HG03439 (cell line): Measurements from ENCODE around the gene MED27.

Experiments used
- ATAC-seq: cut with Tn5 transposase; IDR thresholded peaks from one replicate; pipeline ENCODE4 v1.9.1; 2021; ENCODE audit warnings: mild to moderate bottlenecking, moderate library complexity; ENCODE audit not compliant: unreplicated experiment

MED27 gene

DNA sequence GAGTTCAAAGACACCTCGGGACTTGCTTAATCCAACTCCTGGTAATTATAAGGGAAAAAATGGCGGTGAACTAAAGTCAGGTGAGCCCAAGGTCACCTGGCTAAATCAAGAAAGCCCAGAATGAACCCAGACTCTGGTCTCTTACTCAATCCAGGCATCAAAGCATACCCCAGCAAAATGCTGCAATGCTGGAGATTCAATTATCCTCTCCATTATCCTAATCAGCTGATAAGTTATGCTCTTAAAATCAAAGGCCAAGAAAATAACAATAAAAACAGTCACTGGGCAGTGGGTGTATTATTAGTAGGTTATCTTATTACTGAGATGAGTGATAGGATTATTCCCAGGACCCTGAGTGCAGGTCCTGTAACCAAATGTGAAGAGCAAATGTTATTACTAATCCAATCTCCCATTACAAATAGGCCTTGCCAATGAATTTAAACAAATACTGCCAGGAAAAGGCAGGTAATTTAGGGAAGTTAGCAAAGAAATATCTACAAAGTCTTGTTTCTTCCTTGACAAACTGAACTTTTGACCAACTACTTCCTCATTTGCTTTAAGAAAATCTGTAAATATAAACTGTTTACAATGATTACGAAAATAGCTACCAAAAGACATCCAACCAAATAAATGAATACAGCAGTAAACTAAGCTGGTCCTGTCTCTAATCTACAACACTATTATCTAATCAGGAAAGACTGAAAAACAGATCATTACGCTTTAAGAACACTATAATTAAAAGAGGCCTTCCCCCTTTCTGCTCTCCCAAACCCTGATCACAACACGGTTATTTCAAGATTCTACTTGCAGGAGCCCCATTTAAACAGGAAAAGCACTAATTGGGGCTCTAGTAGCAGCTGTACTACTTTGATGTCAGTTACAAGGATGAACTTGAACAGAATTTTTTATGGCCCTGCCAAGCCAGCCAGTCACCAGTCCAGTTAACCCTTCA lies 103.2 kb downstream of the MED27 start:
- no peak for ATAC-seq

DNA sequence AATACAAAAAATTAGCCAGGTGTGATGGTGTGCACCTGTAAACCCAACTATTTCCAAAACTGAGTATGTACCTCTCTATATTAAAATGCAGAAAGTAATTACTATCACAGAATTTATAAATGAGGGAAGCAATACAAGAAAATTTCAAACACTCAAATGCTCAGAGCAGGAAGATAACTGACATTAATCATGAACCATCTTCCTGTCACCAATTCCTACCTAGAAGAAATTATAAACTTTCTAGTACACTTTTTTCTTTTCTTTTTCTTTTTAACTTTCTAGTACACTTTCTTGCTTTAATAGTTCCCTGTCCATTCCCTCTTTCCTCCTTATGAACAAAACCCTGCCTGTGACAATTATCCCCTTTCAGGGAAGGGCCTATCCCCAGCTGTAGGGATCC lies 106.8 kb downstream of the MED27 start:
- ATAC-seq: no peak

DNA sequence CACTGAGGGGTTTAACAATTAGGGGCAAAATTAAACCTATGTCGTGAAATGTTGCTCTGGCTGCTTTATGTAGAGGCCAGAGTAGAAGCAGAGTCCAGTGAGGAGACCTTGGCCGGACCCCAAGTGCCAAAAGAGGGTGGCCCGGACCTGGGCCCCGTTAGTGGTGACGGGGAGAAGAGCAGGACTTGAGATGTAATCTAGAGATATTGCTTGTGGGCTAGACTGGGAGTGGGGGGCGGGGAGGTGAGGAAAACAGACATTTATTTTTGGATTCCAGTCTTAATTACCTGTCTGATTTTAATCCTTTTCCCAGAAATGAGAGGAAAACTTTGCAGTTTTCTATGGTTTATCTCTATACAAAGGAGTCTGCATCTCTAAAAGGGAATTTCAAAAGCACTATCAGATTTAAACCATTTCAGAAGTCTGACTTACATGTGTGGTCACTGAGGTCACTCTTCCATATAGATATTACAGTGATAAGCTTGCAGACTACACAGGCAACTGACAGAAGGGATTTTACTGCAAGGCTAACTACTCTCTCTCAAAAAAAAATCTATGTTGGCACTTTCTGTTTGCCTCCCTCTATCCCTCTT lies 108.1 kb downstream of the MED27 start:
- ATAC-seq: no peak

DNA sequence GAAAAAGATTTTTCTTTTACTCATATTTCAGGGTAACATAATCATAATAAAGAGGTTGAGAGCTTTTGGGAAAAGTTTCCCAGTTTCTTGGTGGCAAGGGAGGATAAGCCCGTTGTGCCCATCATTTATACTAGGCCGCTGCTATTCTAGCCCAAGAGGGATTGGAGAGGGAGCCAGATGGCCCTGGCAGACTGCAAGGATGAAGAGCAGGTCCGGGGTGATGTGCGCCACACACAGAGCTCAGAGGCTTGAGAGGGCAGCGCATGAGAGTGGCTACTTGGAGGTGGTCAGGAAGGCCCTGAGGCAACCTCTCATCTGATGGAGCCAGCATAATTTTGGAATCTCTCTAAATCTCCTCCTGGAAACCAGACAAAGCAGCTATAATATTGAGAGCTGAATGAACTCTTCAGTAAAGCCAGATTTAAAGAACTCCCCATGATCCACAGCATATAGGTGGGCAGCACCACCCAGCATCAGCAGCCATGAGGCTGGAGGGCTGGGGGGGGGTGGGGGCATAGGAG lies 110.1 kb downstream of the MED27 start:
- no peak for ATAC-seq

DNA sequence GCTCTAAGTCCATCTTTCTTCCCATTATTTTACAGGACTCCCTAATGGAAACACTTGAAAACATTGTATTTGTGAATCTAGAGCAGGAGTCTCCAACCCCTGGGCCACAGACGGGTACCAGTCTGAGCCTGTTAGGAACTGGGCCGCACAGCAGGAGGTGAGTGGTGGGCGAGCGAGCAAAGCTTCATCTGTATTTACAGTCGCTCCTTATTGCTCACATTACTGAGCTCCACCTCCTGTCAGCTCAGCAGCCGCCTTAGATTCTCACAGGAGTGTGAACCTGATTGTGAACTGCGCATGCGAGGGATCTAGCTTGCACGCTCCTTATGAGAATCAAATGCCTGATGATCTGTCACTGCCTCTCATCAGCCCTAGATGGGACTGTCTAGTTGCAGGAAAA lies 111.0 kb downstream of the MED27 start:
- ATAC-seq: no peak

DNA sequence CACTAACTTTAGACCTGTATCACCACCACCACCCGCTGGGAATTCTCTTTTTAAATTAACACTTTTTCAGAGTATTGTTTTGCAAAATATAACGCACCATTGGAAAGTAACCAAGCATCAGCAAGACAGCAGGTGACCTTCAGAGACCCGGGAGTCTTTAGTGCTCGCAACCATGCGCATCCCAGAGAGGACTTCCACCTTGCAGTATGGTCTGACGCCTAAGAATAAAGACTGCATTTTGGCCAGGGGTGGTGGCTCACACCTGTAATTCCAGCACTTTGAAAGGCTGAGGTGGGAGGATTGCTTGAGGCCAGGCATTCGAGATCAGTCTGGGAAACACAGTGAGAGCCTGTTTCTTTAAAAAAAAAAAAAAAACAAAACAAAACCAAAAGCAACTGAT lies 113.8 kb downstream of the MED27 start:
- ATAC-seq: no peak

DNA sequence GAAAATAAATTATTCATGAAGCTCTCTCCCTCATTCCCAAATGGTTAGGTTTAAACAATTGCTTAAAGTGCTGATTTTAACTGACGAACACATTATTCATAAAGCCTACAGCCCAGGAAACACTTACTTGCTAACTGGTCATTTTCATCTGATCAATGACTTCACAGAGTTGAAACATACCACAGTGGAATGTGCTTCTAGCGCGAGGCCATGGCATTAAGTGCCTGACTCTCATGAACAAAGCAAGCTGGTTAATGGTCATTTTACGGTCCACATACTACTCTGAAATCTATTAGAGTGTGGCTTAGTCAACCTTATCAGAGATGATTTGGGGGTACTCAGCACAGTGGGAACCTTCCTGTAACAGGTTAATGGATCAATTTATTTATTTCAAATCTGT lies 114.6 kb downstream of the MED27 start:
- no peak for ATAC-seq

DNA sequence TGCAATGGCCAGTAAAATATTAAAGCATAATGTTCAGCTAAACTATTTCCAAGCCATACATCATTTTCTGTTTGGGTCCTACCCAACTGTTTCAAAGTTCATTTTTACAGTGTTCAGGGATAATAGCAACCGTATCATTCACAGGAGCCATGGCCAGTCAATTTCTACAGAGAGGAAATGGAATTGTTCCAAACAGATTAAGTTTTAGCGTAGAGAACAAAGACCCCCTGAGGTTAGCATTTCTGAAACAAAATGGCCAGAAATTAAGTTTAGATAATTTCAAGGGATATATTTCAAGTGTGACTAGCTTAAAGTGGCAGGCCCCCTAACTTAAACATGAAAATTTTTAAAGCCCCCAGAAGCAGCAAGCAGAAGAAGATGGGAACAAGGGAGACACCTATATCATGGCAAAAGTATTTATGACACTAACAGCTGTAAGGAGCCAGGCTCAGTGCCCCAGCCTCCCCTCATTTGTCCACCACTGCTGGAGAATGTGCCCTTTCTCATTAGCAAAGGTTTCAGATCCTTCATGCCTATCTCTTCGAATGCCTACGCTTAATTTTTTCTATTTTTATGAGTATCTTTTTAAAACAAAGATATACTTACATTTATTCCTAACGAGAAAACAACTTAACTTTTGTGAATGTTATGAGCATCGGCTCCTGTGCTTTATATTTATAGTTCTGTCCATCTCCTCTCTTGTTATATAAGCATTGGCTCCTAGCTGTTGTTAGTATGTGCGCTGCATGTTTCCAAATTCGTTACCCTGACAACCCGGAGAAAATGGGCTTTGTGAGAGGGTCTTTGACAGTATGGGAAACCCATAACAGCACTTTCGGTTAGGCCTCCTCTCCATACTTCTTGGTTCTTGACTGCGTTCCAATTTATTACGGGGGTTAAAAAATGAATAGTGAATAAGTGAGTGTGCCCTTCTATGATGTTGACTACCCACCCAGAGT lies 116.3 kb downstream of the MED27 start:
- ATAC-seq: no peak

DNA sequence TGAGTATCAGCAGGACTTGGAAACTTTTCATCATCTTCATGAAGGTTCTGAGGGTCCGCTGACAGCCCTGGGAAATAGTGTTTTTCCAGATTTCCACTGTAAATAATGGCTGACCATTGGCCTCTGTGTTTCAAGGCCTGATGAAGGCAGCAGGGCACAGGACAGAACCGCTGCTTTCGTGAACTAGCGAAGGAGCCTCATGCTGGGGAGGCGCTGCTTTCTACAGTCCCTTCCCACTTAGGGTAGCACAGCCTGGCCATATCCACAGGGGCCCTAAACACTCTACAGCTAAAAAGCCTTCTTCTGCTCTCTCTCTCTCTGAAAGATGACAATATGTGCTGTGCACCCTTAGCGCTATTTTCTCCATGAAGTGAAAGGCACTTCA lies 118.2 kb downstream of the MED27 start:
- ATAC-seq: no peak

DNA sequence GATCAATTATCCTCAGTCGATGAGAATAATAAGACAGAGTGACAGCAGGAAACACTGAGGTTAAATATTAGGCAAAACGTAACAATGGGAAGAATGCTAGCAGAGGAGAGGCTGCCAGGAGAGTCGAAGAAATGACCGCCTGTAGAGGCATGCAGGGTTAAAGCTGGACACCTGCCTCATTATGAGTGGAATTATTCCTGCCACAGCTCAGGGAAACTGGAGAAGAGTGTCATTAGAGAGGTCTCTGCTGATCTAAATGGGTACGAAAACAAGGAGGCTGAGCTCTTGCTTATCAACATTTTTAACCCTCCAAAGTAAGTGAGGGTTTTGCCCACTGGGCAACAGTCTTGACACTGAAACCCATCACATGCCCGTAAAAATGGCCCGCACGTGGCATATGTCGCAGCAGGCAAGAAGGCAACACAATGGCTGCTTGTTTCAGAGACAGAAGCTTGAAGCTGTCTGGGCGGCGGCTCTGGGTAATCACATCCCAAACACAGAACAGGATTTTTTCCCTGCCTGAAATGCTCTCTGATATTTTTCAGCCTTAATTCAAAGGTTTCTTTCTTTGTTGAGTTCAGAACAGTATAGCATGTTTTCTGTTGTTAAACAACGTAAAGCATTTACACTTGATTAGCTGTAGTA lies 118.7 kb downstream of the MED27 start:
- ATAC-seq: no peak

DNA sequence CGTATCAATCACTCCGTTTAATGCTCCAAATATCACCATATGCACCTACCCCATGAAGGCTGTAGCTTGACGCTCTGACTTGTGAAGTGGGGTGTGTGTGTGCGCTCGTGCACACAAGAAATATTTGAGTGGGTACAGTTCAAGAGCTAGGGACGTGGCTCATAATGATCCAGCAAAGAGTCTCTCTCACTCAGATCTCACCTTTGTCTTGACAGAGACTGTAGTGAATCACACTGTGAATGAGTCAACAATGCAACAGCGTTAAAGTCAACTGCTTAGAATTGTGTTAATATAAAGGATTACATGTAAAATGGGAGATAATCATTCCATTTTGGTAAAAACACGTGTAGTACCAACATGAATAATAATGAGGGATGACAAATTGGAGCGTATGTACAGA lies 119.4 kb downstream of the MED27 start:
- no peak for ATAC-seq

DNA sequence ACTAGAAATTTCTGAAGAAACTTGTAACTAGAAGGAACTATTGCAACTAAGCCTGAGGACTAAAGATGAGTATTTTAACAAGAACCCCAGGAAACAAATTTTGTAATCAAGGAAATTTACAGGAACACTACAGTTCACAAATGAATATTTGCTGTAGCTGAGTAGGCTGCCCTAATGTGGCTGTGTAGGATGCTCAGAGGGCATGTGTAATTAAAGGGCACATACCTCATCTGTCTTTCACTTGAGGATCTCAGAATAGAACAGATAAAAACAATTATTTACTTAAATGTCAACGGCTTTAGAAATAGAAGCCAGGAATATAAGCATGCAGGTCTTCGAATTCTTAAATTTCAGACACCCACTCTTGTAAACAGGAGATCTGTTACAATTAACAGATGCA lies 119.8 kb downstream of the MED27 start:
- no peak for ATAC-seq

DNA sequence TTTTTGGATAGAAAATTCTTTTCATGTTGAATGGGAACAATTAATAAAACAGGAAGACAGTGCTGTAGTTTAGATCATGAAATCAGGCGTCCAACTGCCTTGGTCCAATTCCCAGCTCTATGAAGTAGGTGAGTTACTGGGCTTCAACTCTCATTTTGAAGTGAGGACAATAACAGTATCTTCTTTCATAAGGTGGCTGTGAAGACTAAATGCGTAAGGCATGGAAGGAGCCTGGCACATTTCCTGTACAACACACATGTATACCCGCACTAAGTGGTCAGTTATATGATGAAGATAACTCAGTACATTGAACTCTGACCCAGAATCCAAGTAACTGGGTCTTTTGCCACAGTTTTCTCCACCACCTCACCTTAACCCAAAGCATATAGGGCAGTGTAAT lies 120.6 kb downstream of the MED27 start:
- no peak for ATAC-seq

DNA sequence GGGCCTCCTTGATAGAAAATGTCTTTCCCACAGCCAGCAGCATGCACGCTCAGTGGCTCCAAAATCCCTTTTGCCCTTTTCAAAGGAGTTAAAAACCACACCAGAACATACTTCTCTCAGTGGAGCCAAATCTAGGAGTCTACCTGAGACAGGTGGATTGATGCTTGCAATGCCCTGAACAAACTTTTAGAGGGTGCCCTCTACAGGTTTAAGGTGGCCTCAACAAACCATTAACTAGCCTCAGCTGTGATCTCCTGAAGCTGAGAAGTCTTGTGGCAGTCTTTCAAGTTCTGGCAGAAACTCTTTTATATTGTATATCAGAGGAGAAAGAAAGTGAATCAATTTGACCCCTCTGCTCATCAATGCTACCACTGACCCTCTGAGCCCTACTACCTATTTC lies 125.4 kb downstream of the MED27 start:
- no peak for ATAC-seq

DNA sequence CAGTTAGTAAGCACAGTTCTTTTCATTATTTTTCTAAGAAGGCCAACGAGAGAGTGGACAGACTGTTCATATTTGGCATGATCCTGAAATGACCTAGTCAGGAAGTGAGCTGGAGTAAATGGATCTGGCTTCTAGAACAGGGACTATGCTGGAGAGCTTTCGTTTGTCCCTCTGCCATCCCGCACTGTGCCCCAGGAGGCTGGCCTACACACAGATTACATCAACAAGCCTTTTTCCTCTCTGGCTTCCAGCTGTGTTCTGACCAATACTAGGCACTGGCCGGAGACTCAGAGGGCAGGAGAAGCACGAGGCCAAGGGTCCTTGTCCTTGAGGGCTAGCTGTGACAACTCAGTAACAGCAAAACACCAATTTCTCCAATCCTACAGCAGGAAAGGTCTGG lies 127.8 kb downstream of the MED27 start:
- no peak for ATAC-seq

DNA sequence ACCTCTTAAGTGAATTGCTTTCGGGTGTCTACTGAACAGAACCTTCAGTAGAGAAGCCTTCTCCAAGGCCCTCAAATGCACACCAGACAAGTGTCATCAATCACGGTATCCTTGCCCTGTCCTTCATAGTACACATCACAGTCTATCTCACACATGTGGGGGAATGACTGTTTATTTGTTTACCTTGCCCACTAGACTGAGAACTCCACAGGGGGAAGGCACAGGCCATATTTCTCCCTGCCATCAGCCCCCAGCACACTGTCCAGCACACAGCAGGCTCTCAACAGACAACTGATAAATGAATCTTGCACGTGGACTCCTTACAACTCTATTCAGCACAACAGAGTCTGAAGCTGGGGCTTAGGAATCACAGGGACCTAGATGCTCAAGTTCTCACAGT lies 128.5 kb downstream of the MED27 start:
- no peak for ATAC-seq

DNA sequence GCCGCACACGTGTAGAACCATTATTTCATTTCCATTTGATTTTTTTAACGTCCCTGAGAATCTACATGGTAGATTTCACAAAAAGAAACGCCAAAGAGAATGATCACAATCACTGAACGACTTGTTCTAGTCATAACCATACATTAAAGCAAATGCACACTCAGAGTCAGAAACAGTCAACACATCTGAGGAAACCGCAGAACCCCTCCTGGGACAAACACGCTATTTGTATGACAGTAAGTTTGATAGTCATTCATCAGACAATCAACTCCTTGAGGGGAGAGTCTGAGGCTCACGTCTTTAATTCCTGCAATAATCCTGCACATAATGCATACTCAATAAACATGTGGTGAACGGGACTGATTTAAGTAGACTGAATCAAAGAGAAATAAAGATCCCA lies 129.2 kb downstream of the MED27 start:
- ATAC-seq: no peak

DNA sequence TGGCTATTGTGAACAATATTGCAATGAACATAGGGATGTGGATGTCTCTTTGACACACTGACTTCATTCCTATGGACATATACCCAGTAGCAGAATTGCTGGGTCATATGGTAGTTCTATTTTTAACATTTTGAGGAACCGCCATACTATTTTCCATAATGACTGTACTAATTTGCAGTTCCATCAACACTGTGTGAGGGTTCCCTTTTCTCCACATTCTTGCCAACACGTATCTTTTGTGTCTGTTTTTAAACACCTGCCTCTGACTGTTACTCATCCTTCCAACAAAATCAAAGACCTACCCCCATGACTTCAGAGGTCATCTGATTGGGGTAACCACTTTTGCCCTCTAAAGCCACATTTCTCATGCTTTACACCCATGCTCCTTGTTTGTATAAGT lies 133.5 kb downstream of the MED27 start:
- no peak for ATAC-seq

DNA sequence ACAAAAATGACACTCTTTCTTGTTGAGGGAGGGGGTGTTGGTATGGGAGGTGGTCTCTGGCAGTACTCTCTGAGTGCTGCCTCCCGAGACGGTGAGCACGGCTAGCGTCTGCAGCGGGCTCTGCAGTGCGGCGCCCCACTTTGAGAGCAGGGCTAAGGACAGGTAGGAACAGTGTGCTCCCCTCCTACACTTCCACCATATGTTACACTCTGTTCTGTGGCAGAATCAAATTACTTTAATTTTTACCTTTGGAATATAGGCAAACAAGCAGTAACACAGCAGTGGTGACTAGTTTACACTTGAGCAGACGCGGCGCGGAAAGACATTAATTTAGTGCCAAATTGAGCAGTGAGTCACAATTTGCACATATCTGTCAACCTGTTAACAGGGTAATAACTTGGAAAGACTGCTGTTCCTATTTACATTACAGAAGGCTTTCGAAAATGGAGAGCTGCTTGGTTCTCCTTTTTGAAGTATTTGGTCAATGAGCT lies 136.3 kb downstream of the MED27 start:
- no peak for ATAC-seq

DNA sequence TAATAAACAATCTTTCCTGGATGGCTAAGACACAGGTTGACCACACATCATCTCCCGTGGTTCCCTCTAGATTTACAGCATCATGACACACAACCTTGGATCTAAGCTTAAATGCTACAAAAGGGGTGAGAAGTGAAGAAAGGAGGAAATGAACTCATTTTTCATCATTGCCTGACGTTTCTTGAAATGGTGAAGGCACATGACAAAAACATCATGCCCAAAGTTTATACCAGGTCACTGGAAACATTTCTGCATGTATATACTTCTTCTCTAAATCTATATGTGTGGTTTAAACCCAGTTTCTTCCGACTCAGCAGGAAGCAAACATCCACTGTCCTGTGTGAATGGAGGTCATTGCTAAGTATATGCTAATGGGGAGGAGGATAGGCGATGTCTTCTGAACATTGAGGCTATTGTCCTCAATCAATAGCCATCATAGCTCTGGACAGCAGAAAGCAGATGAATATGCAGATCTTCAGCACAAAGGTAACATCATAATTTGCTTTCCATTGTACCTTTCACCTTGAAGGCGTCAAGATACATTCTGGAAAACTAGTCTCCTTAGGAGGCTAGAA lies 137.4 kb downstream of the MED27 start:
- no peak for ATAC-seq
